COLO668 (cell line): Measurements from ENCODE around the gene SUN5.

ENCODE experiments used
- DNase-seq: peaks from one replicate; lab custom pipeline; 2025; ENCODE audit not compliant: unreplicated experiment; lab: John Stamatoyannopoulos, UW

Gene SUN5

GRCh38 chr20:32995802-32996201 is 8.4 kb downstream of the SUN5 start:
- no peak for DNase-seq

DNA sequence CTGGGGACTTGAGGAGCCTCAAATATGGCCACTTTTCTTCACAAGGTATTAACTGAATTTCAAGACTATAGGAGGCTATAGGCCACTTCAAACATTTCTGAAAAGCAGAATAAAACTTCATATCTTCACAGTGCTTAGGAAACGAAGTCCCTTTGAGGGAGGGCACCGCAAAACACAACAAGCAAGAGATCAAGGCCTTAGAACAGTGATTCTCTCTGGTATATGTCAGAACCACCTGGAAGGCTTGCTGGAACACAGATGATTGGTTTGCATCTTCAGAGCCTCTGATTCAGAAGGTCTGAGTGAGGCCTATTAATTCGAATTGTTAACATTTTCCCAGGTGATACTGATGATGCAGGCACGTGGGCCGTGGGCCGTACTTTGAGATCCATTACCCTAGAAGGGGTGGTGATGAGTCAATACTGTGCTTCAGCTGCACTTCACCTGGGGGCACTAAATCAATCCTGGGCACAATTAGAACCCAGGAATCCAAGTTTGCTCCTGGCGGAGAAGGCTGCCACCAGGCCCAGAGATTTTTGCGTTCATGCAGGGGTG is 10.7 kb downstream of the SUN5 start:
- no peak for DNase-seq

DNA sequence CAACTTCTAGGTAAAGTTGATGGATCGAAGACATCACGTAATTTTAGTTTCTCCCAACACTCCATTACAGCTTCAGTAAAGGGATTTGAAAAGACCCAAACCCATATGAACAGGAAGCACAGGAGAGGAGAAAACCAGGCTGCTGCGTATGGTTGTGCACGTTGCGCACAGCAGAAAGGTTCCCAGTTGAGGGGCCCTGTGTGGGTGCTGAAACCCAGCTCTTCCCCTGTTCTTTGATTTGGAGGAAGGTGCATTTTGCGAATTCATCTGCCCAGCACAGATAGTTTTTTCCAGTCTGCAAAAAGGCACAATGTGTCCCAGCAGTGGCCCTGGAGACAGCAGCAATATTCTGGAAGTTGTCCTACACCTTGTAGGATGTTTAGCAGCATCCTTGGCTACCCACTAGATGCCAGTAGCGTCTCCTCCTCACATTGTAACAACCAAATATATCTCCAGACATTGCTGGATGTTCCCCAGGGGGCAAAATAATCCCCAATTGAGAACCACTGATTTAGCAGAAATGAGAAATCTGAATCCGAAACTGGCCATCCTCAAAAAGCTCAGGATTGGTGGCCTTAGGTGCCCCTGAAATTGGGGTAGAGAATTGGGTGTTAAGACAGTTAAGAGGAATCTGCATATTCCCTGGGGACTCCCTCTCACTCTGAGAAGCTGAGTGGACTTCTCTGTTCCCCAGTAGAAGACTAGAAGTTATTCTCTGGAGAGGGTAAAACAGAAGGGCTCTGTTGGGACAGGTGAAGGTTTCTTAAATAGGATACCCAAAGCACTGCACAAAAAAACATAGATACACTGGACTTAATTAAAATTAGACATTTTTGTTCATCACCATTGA is 12.2 kb downstream of the SUN5 start:
- no peak for DNase-seq

DNA sequence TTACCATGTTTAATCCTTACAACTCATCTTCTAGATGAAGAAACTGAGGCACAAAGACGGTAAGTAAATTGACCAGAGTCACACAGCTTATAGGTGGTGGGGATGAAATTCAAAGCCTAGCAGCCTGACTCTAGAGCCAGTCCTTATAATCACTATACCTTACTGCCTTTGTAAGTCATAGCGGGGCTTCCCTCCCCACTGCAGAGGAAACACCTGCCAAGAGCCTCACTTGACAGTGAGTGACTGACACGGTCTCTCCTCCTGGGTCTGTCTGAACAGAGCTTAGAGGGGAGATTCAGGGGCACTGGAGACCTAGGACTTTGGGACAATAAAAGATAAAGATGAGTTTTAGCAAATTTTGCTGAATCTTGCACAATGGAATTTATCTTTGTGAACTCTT is 12.8 kb downstream of the SUN5 start:
- DNase-seq: no peak

DNA sequence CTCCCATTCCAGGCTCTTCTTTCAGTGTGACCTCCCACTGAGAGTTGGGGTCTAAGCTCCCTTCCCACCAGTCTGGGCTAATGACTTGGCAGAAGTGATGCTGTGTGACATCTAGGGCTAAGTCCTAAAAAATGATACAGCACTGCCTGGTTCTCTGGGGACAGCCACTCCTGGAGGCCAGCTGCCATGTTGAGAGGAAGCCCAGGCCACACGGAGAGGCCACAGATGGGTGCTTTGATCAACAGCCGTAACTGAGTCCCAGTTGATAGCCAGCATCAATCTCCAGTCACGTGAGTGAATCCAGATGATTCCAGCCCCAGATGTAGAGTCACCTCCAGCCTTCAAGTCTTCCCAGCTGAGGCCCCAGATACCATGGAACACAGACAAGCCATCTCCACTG is 13.8 kb downstream of the SUN5 start:
- DNase-seq: no peak

DNA sequence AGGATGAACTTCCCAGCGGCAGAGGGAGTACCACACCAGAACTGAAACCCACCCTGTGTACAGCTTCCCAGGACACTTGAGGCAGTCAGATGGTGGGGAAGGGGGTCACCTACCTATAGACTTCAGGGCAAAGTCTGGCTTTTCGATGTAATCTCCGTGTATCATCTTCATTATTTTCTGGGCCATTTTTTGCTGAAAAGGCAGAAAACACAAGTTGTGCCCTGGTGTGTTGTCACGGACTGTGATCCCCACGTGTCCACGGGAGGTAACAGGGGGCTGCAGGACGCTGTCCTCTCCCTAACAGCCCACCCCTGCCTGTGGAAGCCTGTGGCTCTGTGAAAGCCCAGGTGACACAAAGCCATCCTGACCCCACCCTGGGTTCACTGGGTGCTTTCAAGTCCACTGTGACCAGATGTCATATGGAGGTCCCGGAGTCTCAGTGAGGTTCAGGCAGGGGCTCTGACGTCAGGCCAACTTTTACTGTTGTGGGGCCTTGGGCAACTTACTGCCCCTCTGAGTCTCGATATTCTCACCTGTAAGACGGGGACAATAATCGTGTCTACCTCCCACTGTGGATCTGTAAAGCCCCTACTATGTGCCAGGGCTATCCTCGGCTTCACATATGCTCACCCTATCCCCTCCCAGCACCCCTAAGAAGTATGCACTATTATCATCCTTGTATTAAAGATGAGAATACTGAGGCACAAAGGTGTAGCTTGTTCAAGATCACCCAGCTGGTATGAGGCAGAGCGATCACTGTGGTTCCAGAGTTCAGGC is 14.5 kb downstream of the SUN5 start:
- no peak for DNase-seq

GRCh38 chr20:32988008-32988407 is 16.2 kb downstream of the SUN5 start:
- DNase-seq: no peak

- DNase-seq: no peak
Measured at GRCh38 chr20:32987044-32987825, 17.0 kb downstream of the SUN5 start.

DNA sequence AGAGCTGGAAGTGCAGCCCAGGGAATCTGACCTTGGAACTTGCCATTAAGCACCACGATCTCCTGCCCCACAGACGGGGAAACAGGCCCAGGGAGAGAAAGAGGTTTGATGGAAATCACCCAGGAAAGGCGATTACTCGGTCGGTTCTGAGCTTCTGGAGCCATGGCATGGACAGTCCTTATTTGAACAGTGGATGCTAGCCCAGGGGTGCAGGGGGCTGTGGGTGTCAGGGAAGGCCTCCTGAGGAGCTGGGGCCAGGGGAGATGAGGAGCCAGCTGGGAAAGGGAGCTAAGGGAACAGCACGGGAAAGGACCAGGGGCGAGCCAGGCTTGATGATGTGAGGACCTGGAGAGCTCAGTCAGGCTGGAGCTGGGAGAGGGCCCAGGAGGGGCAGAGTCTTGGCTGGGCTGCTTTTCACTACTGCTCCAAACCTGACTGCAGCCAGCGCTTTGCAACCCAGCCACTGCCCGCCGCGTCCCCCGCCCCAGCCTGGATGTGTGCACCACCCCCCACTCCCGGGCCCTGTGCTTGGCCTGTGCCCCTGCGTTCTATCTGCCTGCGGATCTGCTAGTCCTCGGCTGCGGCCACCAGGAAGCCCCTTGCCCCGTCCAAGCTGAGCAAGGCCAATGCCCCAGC is 17.8 kb downstream of the SUN5 start:
- DNase-seq: no peak

- no peak for DNase-seq
Measured at GRCh38 chr20:32985596-32985995, 18.6 kb downstream of the SUN5 start.

GRCh38 chr20:32984631-32985354 is 19.4 kb downstream of the SUN5 start:
- no peak for DNase-seq

DNA sequence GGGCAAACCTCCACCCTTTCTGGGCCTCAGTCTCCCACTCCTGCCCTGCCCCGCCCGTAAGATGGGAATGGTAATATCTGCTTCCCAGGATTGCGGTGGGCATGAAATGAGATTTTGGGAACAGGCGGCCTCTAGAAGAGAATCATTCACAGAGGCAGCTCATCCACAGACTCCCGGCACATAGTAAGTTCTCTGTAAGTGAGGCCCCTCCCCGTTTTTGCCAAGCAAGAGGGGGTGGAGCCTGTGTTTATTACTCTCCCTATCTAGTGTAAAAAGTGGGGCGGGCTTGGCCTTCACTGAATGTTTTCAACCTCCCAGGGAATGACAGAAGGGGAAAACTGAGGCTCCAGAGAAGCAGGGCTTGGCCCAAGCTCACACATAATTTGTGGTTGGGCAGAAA is 20.0 kb downstream of the SUN5 start:
- no peak for DNase-seq

GRCh38 chr20:32983459-32984112 is 20.6 kb downstream of the SUN5 start:
- DNase-seq: no peak

DNA sequence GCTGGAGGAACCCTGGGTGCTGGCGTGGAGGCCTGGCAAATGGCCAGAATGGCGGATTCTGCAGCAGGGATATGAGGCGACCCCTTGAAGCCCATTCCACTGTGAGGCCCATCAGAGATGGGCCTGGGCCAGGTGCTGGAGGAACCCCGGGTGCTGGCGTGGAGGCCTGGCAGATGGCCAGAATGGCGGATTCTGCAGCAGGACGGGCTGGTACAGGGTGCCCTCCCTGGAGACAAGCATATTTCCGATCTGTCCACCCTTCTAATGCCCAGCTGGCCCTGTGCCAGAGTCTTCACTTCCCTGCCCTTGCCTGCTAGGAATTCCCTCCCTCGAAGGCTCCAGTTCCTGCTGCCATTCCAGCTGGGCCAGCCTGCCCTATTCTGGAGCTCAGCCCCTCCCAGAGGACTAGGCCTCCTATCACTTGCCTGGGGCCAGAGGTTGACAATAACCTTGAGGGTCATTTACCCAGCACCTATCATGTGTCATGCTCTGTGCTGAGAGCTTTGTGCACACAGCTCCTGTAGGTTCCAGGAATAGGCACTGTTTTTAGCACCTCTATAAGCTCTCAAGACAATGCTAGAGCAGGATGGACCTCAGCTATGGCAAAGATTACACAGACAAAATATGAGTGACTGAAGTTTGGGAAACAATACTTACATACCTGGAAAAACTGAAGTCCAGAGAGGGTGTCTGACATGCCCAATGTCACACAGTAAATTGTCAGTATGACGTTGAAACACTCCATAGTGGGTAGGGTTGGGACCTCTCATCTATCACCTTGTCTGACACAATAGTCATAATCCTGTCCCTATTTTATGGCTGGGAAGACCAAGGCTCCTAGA is 21.4 kb downstream of the SUN5 start:
- DNase-seq: peak; percentile 27

GRCh38 chr20:32980990-32981389 is 23.2 kb downstream of the SUN5 start:
- no peak for DNase-seq

DNA sequence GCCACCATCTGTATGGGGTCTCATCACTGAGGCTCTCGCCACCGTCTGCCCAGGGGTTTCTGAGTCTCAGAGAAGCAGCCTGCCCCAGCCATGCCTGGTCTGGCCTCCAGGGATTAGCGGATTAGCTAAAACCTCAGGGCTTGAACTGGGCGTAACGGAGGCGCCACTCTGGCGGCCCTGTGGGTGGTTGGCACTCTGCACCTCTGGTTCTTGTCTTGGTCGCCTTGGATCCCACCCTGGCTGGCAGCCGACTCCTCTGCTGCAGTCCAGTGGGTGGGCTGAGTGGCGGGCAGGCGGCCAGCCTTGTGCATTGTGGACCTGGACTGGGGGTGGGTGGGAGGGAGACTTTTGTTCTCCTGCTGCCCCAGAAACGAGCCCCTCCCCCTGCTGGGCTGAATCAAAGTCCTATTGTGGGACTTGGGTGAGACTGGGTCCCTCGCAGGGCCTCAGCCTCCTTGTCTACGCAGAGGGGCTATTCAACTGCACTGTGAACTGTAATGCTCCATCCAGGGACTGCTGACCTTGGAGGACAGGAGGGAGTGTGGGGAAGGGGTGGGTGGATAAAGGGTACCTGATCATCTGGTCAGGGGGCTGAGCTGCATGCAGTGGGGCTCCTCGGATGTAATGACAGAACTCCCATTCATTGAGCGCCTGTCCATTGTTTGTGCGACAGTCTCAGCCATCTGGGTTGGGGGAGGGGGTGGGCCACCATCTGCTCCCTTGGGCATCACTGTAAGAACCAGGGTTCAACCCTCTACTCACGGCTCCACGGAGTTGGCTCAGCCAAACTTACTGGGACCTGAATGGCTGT is 23.9 kb downstream of the SUN5 start:
- no peak for DNase-seq

- DNase-seq: no peak
Measured at GRCh38 chr20:32979201-32979998, 24.8 kb downstream of the SUN5 start.
